HG03095 (cell line): ENCODE results near the gene PLEKHH2.
"Not testable (repeated sequence)": the region's sequence is repeated elsewhere in the genome, so short reads cannot be mapped to it uniquely, and the experiment has no call there.

Experiments used
- ATAC-seq: cut with Tn5 transposase; IDR thresholded peaks from one replicate; pipeline ENCODE4 v1.9.1; 2021; ENCODE audit warnings: moderate library complexity; ENCODE audit not compliant: unreplicated experiment

The PLEKHH2 gene

DNA sequence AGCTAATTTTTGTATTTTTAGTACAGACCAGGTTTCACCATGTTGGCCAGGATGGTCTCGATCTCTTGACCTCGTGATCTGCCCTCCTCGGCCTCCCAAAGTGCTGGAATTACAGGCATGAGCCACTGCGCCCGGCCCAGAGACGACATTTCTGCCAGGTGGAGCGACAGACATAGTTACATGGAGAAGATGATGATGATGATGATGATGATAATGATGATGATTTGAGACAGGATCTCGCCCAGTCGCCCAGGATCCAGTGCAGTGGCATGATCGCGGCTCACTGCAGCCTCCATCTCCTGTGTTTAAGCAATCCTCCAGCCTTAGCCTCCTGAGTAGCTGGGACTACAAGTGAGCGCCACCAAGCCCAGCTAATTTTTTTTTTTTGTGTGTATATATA is 907 bp upstream of the PLEKHH2 start:
- ATAC-seq = not testable (repeated sequence)

DNA sequence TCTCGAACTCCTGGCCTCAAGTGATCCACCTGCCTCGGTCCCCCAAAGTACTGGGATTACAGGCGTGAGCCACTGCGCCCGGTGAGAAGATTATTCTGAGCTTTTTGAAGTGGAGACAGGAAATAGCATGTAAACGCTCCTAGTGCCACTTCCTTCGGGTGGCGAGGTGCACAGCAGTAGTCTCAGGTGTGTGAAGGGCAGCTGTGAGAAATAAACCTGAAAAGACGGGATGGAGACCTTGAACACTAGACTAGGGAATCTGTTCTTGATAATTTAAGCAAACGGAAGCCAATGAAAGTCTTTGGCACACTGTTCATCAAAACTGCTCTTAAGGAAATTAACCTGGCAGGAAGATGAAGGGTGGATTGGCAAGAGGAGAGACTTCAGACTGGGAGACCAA is 439 bp upstream of the PLEKHH2 start:
- ATAC-seq = no peak

DNA sequence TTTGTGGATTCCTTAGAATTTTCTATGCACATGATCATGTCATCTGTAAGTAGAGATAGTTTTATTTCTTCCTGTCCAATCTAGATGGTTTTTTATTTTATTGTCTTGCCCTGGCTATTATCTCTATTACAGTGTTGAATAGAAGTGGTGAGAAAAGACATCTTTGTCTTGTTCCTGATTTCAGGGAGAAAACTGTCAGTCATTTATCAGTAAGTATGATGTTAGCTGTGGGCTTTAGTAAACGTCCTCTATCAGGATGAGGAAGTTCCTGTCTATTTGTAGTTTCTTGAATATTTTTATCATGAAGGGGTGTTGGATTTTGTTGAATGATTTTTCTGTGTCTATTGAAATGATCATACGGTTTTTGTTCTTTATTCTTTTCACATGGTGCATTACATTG is 5.3 kb downstream of the PLEKHH2 start:
- no peak for ATAC-seq

DNA sequence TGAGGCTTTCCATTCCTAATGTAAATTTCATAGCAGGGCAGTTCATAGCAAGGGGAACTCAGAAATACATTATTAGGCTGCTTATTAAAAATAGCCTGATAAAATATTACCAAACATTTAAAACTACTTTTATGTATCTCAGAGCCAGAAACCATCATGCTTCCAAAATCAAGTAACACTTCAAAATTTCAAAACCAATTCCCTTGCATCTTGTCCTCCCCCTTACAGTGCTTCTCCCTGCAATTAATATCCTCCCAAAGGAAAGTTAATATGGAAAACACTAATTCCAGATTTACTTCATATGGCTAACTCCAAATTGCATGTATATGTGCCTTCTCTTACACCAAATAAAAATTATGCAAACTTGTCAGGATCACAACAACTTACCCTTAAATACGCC is 6.6 kb downstream of the PLEKHH2 start:
- ATAC-seq = no peak

DNA sequence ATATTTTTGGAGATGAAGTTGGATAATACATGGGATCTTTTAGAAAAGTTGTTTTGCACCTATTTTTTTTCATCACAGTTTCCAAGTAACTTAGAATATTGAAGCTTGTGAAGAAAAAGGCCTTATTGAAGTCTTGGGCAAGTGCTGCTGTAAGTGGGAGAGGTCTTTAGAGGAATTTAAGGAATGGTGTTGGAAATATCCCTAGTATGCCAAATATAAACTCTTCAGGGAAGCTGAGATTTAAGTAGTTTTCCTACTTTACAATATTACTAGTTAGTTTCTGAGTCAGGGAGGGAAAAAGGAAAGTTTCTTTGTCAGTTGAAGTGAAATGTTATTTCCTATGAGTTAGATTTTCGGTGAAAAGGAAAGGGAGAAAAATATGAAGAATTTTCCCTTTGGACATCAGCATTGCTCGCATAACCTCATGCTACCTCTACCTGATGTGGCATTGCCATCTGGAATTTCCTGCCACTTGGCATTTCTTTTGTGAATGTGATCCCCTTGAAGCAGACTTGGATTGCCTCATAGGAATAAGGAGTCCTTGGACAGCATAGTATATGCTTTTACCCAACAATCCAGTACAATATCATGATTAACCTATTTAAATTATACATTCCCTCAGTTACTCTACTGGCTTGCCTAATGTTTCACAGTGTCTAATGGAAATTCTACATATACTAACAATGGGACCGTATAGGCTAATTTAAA is 12.1 kb downstream of the PLEKHH2 start:
- no peak for ATAC-seq

DNA sequence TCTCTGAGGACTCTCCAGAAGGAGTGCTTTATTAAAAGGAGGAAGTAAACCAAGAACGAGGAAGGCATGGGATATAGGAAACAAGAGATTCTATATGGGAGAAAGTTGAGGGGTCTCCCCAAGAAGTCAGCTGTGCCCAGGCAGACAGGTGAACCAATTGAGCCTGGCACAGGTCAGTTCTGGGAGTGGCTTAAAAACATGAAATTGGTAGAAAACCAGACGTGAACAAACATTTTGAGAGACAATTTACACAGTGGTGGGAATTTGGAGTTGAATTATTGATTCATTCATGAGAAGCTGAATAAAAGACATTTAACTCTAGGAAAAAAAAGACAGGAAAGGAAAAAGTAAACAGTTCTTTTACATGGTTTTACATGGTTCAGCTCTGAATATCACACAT is 16.4 kb downstream of the PLEKHH2 start:
- ATAC-seq = no peak

DNA sequence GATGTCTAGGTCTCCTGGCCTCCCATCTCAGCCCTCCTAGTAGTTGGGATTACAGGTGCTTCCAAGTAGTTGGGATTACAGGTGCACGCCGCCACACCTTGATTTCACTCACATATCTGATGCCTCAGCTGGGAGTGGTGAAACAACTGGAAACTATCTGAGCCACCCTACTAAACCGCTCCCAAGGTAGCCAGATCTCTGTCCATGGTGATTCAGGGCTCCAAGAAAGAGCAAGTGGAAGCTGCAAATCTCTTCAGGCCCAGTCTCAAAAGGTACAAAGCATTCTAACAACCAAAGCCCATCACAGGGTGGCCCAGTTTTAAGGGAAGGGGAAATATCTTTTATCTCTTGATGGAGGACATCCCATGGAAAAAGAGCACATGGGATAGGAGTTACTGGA is 20.2 kb downstream of the PLEKHH2 start:
- no peak for ATAC-seq

DNA sequence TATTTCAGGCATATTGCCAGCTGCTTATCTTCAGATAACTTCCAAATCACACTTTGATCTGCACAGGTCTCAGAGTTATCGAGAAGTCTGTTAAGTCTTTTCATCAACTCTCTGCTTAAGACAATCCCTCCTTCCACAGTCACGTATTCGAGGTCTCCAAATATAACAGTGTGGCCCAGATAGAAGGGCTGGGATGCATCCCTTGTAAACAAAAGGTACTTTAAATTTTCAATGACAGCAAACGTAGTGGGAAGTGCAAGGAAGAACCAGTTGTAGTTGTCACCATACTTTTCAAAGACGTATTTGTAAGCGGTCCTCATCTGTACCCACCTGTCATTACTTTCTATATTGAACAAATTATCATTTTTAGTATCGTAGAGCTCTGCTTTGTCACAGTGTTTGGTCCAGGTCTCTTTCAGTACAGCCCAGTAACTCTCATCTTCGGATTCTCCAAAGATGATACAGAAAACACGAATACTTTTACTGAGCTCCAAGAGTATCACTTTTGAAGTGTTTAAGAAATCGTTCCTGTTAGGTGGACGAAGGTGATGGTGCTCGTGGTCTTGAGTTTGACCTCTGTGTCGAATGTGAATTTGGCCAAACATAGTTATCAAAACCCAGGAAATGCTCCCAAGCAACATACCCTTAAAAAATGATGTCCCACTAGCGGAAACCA is 38.7 kb downstream of the PLEKHH2 start:
- ATAC-seq = no peak

DNA sequence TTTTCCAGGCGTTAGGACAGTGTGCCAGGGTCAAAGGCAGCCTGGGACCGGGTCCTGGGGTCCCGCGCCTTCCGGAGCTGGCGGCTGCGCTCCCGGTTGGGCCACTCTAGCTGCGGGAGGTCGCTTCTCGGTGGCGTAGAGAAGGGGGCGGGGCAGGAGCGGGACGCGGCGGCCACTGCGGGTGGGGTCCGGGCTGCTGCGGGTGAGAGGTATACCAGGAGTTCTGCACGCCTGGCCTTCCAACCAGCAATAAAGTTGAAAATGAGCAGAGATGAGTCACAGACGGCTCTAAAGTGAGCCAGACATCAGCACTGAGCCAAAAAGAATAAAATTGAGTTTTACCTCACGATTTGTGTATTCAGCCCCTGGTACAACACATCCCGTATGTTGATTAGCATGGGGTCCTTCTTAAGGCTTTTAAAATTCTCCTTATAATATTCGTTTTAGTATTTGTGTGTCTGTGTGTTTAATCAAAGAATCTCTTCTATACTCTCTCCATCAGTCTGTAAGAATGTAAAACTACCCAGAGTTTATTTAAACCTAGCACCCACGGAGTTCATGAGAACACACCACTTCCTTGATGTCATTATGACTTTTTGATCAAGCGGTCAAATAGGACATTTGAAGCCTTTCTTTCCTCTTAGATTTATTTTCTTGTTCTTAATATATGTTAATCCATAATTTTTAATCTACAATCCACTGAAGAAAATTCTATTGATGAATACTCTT is 39.4 kb downstream of the PLEKHH2 start, which contains the start of gene C1GALT1C1L:
C1GALT1C1L (minus strand) TSS at position 108 of the 729 bp plus-strand sequence; CDS start at position 1, 107 bp downstream.
- ATAC-seq = no peak

DNA sequence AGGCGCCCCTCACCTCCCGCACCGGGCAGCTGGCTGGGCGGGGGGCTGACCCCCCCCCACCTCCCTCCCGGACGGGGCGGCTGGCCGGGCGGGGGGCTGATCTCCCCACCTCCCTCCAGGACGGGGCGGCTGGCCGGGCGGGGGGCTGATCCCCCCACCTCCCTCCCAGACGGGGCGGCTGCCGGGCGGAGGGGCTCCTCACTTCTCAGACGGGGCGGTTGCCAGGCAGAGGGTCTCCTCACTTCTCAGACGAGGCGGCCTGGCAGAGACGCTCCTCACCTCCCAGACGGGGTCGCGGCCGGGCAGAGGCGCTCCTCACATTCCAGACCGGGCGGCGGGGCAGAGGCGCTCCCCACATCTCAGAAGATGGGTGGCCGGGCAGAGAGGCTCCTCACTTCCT is 40.7 kb downstream of the PLEKHH2 start:
- not testable (repeated sequence) for ATAC-seq

DNA sequence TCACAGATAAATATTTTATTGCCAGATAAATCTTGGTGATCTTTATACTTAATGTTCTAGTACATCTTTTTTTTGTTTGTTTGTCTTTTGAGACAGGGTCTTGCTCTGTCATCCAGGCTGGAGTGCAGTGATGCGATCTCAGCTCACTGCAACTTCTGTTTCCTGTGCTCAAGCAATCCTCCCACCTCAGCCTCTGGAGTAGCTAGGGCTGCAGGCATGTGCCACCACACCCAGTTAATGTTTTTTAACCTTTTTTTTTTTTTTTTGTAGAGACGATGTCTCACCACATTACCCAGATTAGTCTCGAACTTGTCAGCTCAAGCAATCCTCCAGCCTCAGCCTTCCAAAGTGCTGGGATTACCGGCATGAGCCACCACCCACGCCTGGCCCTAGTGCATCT is 48.3 kb downstream of the PLEKHH2 start:
- no peak for ATAC-seq

DNA sequence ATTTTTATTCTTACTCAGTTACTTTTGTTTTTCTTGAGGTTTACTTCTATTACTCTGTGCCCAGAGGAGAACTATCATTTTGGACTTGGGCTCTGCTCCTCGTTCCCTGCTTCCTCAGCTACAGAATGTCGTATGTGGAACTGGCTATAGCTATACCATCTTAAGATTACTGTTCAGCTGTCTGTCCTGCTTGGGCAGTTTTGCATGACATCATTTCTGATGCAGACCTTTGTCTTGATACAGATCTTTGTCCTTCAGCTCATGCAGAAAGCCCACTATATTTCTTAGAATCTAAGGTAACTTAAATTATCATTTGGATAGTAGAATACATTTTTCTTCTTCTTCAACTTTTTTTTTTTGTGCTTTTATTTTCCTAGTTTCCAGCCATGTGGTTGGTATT is 52.9 kb downstream of the PLEKHH2 start:
- no peak for ATAC-seq

DNA sequence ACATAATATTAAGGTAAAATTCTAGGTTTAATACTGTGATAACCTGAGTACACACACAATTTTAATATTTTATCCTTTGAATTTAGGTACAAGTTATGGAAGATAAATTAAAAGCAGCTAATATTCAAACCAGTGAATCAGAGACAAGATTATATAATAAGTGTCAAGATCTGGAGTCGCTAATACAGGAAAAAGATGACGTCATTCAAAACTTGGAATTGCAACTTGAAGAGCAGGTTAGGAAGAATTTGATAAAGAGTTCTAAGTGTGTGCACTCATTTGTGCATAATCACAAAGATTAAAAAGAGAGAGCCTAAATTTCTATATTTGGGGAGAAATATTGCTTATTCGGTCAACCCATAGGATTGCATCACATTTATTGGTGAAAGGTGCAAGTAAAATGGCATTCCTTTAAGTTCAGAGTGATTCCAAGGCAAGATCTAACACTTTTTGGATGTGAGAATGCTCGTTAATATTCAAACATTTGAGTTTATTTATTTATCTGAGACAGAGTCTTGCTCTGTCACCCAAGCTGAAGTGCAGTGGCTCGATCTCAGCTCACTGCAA is 55.5 kb downstream of the PLEKHH2 start:
- no peak for ATAC-seq

DNA sequence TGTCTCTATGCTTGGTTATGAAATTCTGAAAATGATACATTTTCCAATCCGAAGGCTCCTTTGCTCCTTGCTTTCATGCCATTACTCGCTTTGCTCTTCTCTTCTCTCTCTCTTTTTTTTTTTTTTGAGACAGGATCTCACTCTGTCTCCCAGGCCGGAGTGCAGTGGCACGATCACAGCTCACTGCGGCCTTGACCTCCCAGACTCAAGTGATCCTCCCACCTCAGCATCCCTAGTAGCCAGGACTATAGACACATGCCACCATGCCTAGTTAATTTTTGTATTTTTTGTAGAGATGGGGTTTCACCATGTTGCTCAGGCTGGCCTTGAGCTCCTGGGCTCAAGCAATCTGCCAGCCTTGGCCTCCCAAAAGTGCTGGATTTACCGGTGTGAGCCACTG is 61.1 kb downstream of the PLEKHH2 start:
- ATAC-seq = not testable (repeated sequence)

DNA sequence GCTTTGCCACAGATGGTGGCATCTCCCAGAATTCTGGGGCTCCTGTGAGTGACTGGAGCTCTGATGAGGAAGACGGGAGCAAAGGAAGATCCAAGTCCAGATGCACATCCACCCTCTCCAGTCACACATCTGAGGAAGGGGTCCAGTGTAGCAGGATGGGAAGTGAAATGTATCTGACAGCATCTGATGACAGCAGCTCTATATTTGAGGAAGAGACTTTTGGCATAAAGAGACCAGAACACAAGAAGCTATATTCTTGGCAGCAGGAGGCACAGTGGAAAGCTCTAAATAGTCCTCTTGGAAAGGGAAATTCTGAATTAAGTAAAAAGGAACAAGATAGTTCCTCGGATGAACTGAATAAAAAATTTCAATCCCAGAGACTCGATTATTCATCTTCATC is 62.7 kb downstream of the PLEKHH2 start:
- no peak for ATAC-seq

DNA sequence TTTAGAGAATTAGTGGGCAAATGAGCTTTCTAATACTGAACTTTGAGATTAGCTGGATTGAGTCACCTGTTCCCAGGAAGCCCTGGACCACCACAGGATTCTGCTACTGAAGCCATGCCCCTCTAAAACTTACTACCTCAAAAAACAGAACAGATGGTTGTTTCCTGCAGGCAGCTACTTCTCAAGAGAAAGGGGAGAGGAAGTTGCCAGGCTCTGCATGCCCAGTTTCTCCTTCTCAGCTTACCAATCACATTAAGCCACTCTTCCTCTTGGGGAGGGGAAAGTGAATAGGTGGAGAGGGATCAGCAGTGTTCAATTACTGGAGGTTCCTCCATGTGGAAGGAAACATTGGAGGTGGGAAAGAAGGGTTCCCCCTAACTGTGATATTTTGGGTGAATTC is 64.1 kb downstream of the PLEKHH2 start:
- no peak for ATAC-seq

DNA sequence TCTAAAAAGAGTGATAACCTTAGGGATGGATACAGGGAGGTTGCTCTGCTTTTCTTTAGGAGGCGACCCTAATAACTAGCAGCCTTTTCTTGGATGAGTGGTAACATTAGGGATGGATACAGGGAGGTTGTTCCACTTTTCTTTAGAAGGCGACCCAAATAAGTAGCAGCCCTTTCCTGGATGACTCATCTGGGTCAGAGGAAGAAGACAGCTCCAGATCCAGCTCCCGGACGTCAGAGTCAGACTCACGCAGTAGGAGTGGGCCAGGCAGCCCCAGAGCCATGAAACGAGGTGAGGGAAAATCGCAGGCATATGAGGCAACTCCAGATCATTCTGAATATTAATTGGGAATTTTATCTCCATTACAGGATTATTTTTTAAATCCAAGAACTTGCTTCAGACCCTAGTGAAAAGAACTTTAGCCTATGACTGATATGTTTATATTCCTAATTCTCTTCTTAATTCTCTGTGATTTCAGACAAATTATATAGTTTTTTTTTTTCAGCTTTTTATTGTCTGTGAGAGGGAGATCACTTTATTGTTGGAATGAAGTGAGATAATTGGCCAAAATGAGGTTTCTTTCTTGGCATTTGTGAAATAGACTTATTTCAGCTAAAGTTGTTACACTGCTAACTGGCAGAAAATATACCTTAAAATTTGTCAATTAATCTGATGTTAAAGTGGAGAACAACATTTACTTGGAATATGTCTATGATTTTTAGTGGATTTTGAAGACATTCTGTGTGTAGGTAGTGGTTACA is 70.4 kb downstream of the PLEKHH2 start:
- no peak for ATAC-seq

DNA sequence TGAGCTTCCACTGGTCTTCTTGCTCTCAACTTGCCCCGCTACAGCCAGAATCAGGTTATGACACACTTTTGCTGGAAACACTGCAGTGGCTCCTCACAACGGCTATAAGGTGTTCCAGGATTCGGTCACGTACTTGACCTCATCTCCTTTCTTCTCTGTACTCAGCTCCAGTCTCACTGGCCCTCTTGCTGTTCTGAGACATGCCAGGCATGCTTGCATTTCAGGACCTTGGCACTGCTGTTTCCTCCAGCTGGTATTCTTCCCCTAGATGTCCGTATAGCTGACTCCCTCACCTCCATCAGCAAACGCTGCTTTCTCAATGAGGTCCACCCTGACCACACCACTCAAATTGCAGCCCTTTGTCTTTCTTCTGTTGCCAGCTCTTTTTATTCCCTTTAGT is 71.1 kb downstream of the PLEKHH2 start:
- ATAC-seq = no peak

DNA sequence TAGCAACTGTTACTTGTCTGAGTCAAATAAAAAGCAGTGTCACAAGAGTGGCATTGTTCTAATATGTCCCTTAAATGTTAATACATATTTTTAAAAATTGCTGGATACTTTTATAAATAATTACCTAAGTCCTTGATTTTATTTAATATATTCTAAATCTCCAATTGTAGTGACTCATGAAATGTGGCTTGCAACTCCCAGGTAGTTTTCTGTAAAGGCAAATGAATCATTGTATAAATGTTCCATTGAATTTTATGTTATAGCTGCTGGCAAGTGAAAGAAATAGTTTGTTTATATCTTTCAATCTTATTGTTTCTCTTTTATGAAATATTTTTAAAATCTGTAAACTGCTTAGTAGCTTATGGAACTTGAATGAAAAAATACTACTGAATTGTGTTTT is 71.8 kb downstream of the PLEKHH2 start:
- ATAC-seq = no peak

DNA sequence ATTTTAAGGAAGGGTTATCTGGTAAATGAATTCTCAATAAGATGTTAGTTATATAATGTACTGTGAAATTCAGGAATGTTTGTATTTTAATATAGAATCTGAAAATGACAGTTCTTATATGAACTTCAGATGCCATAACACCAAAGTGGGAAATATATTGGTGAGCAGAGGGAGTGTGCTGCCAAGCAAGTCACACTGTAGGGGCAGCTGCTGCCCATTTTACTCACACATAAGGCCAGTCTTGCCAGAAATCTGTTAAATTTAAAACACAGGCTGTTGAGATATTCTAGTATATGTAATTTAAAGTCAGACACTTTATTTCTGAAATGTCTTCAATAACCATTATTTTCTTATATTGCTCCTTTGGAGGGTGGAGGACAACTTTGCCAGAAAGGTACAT is 73.8 kb downstream of the PLEKHH2 start:
- no peak for ATAC-seq

DNA sequence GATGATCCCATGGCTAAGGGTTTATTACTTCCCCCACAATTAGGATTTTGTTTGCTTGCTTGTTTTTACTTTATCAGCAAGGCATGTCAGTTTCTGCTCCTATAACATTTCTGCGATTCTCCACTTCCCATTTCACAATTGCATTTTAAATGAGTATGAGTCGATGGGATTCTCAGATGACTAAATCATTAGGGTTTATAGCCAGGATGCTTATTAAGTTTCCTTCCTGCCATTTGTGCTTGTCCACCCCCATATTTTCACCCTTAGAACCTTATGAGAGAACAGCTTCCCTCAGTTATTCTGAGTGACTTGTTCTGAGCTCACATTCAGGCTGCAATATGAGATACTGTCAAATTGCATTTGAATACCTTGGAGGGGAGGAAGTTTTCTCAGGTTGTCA is 77.1 kb downstream of the PLEKHH2 start:
- no peak for ATAC-seq
